Middle frontal gyrus (tissue), 1 donor: ENCODE data around the gene TSNAXIP1.
"Not testable (repeated sequence)": the region's sequence is repeated elsewhere in the genome, so short reads cannot be mapped to it uniquely, and the experiment has no call there.

Experiments
- DNase-seq: peaks from one replicate; pipeline ENCODE4 v3.0.0-alpha.2; 2015; ENCODE audit warnings: low spot score; ENCODE audit errors: extremely low spot score

Gene TSNAXIP1

DNA sequence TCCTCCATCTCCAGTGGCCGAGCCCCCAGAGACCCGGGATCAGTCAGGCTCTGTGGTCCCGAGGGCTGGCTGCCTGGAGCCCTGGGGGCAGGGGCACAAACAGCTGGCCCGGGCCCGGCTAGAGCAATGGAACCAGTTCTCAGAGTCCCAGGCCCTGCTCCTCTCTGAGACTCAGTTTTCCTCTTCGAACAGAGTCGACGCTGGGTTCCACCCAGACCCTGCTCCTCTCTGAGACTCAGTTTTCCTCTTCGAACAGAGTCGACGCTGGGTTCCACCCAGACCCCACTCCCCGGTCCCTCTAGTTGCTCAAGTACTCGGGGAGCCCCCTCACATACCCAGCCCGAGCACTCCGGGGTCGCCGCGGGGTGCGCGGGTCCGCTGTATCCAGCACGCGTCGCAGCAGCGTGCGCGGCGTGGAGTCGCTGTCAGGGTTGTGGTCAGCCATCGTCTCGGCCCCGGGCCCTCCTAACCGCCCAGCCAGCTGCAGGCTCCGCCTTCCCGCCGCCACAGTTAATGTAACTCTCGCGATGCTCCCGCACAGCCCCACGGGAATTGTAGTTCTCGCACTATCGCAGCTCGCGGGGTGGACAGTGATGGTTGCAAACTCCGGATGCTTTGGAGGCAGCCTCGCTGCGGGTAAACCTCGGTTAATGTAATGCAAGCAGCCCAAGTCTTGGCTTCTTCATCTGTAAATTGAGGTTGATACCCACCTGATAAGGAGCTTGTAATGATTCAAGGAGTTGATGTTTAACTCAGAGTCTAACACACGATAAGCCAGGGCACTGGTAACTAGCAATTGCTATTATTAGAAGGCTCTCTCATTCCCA lies 26.9 kb downstream of the TSNAXIP1 start:
- peak; percentile 94 for DNase-seq

DNA sequence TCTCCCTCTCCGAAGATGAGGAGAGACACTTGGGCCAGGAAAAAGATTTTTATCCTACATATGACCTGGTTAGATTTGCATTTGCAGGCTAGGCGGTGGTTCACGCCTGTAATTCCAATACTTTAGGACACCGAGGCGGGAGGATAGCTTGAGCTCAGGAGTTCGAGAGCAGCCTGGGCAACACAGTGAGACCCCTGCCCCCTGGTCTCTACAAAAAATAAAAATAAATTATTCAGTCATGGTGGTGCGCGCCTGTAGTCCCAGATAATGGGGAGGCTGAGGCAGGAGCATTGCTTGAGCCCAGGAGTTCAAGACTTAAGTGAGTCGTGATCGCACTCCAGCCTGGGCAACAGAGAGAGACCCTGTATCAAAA lies 27.5 kb downstream of the TSNAXIP1 start:
- no peak for DNase-seq

DNA sequence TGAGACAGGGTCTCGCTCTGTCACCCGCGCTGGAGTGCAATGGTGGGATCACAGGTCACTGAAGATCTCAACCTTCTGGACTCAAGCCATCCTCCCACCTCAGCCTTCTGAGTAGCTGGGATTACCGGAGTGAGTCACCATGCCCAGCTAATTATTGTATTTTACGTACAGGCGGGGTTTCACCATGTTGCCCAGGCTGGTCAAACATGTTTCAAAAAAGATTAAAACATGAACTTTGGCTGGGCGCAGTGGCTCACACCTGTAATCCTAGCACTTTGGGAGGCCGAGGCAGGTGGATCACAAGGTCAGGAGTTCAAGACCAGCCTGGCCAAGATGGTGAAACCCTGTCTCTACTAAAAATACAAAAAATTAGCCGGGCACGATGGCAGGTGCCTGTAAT lies 30.5 kb downstream of the TSNAXIP1 start:
- DNase-seq: not testable (repeated sequence)

DNA sequence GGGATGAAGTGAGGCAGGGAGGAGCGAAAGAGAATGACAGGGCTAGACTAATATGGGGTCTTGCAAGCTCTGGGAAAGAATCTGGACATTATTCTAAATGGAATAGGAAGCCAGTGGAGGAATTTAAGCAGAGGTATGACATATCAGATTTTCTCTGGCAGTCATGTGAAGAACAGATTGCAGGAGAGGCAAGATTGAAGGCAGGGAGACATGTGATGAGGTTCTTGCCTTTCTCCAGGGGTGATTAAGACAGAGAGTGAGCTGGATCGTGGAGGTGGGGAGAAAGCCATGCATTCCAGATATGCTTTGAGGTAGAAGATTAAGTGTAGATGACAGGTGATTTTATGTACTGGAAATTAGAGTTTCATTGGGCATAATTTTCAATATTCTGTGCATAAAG lies 31.1 kb downstream of the TSNAXIP1 start:
- DNase-seq: no peak

DNA sequence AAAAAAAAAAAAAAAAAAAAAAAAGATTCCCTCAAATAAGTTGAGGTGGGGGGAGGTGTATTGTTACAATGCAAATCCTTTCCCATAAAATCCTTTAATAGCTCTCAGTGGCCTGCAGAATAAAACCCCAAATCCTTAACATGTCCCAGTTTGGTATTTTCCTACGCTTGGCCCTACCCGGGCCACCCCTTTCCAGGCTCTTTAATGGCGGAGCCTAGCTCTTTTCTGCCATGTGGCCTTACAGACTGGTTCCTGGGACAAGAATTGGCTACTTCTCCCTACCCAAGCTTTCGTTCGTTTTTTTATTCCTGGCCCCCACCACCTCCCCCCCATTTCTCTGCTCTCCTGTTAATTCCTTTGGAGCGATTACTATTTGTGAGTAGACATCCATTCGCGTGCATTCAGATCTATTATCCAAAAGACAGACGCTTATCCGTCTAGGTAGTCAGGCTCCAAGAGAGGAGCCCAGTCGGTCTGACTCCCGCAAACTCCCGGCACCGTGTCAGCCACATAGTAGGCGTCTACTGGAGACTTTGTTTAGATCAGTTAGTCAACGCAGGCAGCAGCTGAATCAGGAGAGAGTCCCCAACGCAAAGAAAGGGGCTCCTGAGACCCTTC lies 34.6 kb downstream of the TSNAXIP1 start:
- no peak for DNase-seq

DNA sequence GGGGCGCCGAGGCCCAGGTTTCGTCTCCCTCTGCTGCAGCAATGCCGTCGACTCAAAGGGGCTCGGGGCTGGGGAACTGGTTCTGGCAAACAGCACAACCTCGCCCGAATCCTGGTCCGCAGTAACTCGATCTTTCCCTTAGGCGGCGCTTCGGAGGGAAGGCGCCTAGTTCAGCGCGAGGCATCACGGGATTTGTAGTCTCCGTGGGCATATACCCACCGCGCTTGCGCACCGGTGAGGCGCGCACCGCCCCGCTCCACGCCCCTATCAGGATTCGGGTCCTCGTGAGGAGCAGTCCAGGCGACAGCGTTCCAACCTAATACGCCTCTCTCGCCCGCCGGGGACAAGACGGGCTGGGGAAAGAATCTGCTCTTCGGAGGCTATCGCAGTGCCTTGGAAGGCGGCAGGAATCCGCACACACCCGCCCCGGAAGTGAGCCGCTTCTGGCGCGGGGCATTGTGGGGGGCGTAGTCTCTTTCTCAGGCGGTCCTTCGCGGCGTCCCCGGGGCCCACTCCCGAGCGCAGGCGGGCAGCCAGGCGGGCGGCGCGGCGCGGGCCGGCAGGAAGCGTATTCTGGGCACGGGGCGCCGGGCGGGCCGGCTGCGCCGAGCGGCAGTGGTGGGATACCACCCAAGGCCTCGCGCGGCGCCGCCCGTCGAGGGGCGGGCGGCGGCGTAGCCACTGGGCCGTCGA lies 35.3 kb downstream of the TSNAXIP1 start, which contains the start of gene THAP11:
Gene THAP11 (plus strand): TSS at position 505 of the 693 bp plus-strand sequence. CDS start 235 bp downstream, outside the sequence.
- peak; percentile 95 for DNase-seq

DNA sequence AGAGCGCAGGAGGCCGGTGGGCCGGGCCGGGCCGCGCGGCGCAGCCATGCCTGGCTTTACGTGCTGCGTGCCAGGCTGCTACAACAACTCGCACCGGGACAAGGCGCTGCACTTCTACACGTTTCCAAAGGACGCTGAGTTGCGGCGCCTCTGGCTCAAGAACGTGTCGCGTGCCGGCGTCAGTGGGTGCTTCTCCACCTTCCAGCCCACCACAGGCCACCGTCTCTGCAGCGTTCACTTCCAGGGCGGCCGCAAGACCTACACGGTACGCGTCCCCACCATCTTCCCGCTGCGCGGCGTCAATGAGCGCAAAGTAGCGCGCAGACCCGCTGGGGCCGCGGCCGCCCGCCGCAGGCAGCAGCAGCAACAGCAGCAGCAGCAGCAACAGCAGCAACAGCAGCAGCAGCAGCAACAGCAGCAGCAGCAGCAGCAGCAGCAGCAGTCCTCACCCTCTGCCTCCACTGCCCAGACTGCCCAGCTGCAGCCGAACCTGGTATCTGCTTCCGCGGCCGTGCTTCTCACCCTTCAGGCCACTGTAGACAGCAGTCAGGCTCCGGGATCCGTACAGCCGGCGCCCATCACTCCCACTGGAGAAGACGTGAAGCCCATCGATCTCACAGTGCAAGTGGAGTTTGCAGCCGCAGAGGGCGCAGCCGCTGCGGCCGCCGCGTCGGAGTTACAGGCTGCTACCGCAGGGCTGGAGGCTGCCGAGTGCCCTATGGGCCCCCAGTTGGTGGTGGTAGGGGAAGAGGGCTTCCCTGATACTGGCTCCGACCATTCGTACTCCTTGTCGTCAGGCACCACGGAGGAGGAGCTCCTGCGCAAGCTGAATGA lies 36.0 kb downstream of the TSNAXIP1 start:
- DNase-seq: peak; percentile 29

DNA sequence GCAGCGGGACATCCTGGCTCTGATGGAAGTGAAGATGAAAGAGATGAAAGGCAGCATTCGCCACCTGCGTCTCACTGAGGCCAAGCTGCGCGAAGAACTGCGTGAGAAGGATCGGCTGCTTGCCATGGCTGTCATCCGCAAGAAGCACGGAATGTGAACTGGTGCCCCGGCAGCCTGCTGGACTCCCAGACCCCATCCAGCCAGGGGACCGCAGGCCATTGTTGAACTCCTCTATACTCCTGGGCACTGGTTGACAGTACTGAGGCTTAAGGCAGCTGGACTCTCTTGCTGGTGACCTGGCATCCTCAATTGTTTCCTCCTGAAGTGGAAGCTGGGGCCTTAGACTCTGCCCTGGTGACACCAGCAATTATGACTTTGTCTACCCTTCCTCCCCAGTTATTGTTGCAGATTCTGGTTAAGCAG lies 36.7 kb downstream of the TSNAXIP1 start:
- DNase-seq: no peak

DNA sequence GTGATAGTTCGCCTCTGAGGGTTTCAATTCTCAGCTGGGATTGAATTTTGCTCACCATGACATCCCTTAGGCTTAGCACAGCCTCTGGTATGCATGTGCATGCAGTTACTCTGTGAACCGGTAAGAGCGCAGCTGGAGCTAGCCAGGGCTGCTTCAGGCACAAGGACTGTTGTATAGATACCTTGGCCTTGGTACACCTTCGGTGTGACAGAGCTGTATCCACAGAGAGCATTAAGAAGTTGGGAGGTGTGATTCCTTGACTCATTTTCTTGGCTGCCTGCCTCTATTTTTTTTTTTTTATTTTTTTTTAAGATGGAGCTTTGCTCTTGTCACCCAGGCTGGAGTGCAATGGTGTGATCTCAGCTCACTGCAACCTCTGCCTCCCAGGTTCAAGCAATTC lies 37.8 kb downstream of the TSNAXIP1 start:
- no peak for DNase-seq

DNA sequence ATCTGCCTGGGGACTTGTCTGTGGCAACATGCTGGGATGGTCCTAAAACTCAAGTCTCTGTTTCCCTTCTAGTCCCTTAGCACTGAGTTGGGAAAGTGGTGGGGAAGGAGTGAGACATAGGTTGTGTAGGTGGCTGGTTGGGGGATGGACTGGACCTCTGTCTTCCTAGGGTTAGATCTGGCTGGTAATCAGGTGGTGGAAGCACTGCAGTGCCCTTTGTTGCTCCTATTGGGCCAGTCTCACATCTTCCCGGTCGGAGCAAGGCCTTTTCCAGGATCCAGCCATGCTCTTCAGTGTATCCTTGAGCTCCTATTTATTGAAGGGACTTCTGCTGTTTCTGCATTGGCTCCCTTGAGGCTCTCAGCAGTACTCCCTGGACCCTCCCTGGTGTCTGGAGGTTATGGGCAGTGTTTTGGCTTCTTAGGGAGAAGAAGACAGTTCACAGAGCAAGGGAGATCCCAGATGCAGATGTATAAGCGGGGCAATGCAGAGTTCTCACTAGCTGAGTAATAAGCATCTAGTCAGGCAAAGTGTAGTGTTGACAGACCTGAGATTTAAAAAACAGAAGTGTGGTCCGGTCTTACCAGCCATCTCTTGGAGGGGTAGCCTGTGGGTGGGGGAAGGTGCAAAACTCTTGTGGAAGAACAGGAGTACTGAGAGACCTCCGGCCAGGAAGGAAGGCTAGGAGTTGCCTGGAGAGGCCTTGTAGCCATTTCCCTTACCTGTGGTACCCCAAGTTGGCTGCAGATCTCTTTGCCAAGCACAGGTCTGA lies 38.8 kb downstream of the TSNAXIP1 start:
- DNase-seq: no peak

DNA sequence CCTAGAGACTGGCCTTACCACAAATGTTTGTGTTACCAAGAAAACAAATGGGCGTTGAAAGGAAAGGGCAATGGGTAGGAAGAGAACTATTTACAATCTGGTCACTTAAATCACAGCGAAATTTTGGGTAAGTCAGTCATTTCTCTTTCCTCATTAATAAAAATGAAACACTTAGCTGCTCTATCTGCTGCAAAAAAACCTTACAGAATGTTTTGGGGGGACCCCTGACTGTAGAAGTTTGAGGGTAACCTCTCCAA lies 39.3 kb downstream of the TSNAXIP1 start:
- no peak for DNase-seq

DNA sequence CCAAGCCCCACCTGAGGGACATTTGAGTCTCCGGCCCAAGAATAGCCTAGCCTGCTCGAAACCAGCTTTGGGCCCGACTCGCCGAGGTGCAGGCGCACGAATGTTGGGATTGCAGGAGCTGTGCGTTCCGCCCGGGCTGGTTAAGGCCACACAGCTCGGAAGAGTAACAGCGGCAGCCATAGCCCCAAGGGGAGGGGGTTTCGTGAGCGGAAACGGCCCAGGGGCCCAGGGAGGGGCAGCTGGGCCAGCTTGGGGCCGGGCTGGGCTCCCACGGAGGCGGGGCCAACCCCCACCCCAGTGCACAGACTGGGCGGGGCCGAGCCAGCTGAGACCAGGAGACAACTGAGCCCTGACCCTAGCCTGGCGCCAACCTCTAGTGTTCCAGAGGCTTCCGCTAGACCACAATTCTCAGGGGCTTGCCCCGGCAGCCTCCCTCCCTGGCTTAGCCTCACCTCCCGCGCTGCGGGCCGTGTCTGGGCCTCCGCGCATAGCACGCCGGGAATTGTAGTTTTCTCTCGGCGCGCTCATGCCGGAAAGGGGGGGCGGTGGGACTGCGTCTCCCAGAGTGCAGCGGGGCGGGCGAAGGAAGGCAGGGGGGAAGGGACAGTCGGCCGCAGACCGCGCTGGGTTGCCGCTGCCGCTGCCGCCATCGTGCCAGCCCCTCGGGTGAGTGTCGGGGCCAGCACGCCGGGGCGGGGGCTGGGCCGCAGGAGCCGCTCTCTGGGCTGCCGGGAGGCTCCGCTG lies 39.8 kb downstream of the TSNAXIP1 start, which contains the start of gene NUTF2:
Gene NUTF2 (plus strand): TSS at position 614 of the 744 bp plus-strand sequence. CDS start 18,198 bp downstream, outside the sequence.
- DNase-seq: peak; percentile 91

DNA sequence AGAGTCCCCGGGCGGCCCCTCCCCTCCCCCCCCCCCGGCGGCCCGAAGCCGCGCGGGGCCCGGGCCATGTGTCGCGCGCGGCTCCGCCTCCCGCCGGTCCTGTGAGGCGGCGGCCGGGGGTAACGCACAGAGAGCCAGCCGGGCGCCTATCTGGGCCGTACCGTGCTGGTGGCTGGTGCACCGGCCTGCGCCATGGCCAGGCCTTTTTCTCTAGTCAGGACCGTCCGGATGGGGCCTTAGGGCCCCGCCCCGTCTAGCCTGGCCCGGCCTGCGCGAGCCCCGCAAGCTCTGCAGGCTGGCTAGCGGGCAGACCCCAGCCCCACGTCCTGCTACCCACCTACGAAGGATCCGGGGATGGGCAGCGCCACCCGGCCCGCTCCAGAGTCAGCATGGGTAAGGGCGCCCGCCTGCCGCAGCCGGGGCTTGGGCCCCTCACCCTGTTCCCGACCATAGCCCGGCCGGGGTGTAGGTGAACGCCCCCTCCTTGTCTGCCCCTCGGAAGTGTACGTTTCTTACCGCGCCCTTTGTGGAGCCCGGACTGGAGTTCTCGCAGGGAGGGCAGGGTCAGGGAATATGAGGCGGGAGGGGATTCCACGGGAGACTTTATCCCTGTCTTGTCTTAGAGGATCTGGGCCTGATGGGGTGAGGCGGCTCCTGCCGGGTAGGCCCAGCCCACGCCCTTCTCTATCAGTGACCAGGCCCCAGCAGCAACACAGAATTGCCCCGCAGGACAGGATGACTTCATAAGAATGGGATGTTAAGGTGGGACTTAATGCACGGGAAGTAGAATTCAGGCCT lies 40.6 kb downstream of the TSNAXIP1 start, which contains the start of gene CENPT:
Gene CENPT (minus strand): TSS at position 630 of the 798 bp plus-strand sequence. CDS start 13,834 bp downstream, outside the sequence.
- no peak for DNase-seq

DNA sequence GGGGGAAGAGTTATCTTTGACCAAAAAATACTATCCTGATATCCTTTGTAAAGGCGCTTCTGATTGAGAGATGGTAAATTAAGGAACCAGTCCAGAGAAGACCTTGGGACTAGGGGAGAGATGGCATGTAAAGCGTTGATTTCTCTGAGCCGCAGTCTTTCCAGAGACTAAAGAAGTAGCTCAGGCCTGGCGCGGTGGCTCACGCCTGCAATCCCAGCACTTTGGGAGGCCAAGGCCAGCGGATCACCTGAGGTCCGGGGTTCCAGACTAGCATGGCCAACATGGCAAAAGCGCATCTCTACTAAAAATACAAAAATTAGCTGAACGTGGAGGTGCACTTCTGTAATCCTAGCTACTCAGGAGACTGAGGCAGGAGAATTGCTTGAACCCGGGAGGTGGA lies 41.4 kb downstream of the TSNAXIP1 start:
- no peak for DNase-seq

DNA sequence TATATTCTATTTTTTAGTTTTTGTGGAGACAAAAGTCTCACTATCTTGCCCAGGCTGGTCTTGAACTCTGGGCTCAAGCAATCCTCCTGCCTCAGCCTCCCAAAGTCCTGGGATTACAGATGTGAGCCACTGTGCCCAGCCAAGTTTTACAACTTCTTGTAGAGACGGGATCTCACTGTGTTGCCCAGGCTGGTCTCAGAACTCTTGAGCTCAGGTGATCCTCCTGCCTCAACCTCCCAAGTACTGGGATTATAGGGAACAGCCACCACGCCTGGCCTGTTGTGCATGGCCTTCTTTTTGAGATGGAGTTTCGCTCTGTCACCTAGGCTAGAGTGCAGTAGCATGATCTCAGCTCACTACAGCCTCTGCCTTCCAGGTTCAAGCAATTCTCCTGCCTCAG lies 47.0 kb downstream of the TSNAXIP1 start:
- DNase-seq: no peak

DNA sequence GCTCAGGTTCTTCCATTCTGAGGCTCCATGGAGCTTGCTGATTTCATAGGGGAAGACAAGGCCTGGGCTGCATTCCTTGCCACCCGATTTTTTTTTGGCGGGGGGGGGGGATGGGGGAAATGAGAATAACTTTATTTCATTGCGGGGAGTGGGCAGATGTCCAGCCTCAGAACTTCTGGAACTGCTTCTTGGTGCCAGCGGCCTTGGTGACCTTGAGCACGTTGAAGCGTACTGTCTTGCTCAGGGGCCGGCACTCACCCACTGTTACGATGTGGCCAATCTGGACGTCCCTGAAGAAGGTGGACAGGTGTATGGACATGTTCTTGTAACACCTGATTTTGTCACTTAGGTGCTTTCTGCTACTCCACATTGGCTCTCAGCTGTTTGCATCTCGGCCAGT lies 49.1 kb downstream of the TSNAXIP1 start:
- DNase-seq: no peak

DNA sequence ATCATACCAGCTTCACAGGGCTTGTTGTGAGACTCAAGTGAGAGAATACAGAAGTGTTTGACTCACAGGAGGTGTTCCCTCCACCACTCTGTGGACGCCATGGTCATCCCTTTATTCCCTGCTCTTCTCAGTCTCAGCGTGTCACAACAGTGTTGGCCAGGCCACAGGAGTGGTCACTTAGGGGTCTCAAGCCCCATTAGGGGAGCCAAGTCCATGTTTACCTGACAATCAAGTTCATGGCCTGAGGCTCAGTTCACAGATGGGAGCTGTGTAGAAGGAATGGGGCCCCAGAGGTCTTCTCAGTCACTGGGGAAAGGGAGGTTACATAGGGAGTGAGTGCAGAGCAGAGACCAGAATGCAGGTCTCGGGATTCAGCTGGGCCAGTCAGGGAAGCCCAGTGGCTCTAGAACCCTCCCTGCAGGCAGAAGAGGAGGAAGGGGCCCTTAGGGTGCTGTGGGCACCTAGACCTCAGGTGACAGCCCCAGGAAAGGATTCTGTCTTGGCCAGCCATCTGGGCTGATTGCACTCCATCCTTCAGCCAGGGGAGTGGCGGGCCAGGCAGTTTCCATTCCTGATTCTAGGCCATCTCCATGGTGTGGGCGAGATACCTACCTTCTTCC lies 50.3 kb downstream of the TSNAXIP1 start:
- DNase-seq: no peak

DNA sequence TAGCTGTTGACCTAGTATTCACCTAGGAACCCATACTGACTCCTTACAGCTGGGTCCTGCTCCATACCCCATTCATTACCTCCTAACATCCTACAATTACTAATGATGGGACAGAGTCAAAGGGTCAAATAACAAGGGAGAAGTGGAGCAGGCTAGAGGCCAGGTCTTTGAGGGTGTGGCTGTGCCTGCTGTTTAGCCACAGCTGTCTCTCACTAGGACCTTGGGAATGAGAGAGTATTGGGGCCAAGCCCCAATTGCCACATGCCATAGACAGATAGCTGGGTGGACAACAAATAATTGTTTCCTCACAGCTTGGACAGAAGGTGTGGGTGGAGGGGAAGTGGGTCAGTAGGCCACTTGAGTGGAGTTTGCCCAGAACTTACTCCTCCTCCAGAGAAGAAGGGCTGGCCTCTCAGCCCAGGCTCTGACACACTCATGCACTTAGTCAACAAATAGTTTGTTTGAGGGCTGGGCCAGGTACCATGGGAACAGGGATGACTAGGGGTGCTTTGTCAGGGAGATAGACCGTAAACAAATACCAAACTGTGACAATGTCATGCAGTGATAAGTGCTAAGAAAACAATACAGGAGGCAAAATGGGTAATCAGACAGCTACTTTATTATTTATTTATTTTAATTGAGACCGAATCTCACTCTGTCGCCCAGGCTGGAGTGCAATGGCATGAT lies 51.0 kb downstream of the TSNAXIP1 start:
- no peak for DNase-seq
